ENCODE measurements around the gene NUP210.

DNA sequence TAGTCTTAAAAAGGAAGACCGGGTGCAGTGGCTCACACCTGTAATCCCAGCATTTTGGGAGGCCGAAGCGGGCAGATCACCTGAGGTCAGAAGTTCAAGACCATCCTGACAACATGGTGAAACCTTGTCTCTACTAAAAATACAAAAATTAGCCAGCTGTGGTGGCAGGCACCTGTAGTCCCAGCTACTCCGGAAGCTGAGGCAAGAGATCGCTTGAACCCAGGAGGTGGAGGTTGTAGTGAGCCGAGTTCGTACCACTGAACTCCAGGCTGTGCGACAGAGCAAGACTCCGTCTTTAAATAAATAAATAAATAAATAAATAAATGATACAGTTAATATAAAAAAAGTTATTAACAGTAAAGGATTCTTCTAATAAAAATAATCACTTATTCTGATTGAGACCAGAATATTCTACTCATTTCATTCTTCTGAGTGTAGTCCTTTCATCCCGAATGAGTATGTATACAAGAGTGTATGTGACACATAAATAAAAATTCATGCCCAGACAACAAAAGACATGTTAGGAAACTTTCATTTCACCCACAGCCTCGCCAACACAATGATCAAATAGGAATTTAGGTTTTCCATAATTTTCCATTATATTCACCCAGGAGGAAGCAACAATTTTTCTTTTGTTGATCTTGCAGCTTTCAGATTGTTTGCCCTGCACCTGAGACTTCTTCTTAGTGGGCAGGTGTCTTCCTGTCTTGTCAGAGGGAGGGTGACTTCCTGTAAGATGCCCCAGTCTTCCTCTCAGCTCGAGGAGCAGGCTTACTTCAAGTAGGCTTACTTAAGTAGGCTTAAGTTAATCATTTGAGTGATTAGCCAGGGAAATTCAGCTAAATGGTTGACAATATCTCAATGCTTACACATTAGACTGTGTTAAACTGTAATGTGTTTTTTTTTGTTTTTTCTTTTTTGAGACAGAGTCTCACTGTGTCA is 7.8 kb upstream of the NUP210 start:
- TF ChIP-seq EP300 (IDR thresholded peaks at IDR 0.05; ENCODE audit: low read depth in 2 of 2, low read length in 2 of 2) (no peak), EP300 (CRISPR knock-in tag; IDR thresholded peaks at IDR 0.05; ENCODE audit: borderline replicate concordance) (no peak), NCOA1 (CRISPR knock-in tag; IDR thresholded peaks at IDR 0.05) (no peak), STAG1 (CRISPR knock-in tag; IDR thresholded peaks at IDR 0.05) (no peak), EZH2 (conservative IDR thresholded peaks at IDR 0.05; ENCODE audit: low read depth, low read length) (no peak), NBN (conservative IDR thresholded peaks at IDR 0.05) (no peak), ZGPAT (CRISPR knock-in tag; IDR thresholded peaks at IDR 0.05) (no peak), CTCF (CRISPR knock-in tag; IDR thresholded peaks at IDR 0.05) (no peak), NFE2L2 (IDR thresholded peaks at IDR 0.05; ENCODE audit: low read length) (no peak)
- TF ChIP-seq, protein P1, sequence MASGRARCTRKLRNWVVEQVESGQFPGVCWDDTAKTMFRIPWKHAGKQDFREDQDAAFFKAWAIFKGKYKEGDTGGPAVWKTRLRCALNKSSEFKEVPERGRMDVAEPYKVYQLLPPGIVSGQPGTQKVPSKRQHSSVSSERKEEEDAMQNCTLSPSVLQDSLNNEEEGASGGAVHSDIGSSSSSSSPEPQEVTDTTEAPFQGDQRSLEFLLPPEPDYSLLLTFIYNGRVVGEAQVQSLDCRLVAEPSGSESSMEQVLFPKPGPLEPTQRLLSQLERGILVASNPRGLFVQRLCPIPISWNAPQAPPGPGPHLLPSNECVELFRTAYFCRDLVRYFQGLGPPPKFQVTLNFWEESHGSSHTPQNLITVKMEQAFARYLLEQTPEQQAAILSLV (CRISPR knock-in tag; IDR thresholded peaks at IDR 0.05; ENCODE audit: borderline replicate concordance), result no peak

All from HepG2 (cell line).